ENCODE data around the gene MEF2A.
"Not testable (repeated sequence)": the region's sequence is repeated elsewhere in the genome, so short reads cannot be mapped to it uniquely, and the experiment has no call there.

MEF2A gene

DNA sequence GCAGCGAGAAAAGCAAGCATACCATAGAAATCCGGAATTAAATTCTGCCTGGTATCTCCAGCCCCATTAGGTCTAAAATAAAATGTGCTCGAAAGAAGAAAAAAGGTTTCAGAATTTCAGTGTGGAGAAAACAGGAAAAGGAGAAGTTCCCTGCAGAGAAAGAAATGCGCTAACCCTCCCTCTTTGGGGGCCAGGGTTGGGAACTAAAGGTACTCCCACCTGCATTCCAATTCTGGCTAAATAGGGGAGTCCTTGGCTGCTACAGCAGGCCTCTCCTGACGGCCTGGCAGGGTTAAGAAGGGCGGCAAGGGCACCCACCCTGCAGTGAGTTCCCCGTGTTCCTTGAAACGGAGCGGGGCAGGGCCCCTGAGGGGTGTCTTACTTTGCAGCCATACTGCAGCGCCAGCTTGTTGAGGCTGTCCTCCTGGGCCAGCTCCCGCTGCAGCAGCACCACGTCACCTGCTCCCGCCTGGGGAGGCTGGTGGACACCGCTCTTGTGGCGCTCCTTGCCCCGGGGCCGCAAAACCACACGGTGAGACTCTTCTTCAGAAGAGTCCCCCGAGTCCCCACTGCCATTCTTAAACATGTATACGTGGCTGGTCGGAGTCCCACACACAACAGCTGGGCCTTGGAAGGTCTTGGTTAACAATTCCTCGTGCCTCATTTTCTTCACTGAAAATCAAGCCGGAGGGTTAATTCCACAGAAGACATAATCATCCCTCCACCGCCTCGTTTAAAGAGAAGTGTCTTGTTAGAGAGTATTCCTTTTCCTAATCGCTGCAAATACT lies 165.7 kb downstream of the MEF2A start:
- no peak for DNase-seq (ENCODE audit: low read depth)

- DNase-seq (ENCODE audit: low read depth): no peak
Observed at GRCh38 chr15:99732124-99732750, 166.5 kb downstream of the MEF2A start.

- no peak for DNase-seq (ENCODE audit: low read depth)
Observed at GRCh38 chr15:99732751-99733267, 167.0 kb downstream of the MEF2A start.

GRCh38 chr15:99733268-99734039 lies 167.7 kb downstream of the MEF2A start, which contains the start of gene LYSMD4:
TSS of gene LYSMD4 (minus strand) at chr15:99733437. CDS start at chr15:99731999, 1,438 bp downstream.
- DNase-seq (ENCODE audit: low read depth): peak; percentile 83

- DNase-seq (ENCODE audit: low read depth): not testable (repeated sequence)
Observed at GRCh38 chr15:99734040-99734291, 168.2 kb downstream of the MEF2A start.

- DNase-seq (ENCODE audit: low read depth): no peak
Observed at GRCh38 chr15:99734575-99734974, 168.8 kb downstream of the MEF2A start.

GRCh38 chr15:99735868-99736267 lies 170.1 kb downstream of the MEF2A start:
- no peak for DNase-seq (ENCODE audit: low read depth)

DNA sequence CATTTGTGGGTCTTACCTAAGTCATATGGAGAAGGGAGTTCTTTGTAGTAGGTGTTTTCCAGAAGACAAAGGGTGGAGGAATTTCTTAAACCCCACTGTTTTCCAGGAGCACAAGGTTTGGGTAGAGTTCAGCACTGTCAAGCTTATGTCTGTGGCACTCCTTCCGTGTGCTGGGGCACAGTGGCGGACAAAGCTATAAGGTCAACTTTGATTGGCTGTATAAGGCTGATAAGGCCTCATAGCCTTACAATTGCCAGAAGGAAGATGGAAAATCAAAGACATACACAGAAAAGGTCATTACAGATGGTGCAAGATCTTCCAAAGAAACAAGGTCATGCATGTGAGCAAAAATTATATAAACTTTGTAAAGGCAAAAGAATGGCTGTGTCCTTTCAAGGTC lies 170.9 kb downstream of the MEF2A start:
- DNase-seq (ENCODE audit: low read depth): no peak

DNA sequence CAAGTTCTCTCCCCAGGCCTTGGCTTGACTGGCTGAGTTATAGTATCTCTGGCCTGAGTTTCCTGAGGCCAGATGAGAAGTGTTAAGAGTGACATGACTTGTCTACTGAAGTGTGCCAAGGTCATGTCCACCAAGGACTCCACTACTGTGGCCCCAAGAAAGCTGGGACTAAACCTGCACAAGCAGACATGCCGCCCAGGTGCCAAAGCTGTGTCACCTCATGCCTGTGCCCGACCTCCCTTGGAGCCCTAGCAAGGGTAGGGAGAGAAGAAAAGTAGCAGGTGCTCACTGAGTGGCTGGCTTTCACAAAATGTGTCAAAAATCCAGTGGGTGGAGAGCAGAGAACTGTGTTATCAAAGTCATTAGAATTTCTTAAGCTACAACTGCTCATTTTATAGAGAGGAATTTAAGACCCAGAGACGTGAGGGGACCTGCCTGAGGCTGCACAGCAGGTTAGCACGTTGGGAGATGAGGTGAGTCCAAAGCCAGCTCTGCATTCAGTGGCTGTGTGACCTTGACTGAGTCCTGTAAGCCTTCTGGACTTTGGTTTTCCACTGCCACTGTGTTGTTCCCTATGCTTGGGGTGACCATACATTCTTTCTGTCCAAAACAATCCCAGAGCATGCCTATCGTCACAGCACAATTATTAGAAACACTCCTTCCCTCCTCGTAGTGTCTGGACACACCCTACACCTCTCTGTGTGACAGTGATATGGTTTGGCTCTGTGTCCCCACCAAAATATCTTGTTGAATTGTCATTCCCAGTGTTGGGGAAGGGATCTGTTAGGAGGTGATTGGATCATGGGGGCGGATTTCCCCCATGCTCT lies 172.4 kb downstream of the MEF2A start:
- no peak for DNase-seq (ENCODE audit: low read depth)

DNA sequence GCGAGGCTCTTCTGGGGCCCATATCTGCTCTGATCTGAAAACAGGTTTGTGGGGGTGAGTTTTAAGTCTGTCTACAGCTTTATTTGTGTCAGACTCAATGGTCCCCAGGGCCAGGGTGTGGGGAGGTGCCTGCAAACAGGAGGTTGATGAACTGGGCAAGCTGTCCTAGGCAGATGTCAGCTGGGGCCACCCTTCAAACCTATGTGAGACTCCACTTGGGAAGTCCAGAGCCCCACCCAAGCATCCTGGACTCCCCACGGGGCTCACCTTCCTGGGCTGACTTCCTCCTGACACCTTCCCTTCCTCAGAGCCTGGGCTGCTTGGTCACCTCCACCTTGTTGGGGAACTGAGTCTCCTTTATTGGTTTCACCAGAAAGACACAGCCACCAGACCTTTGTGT lies 176.1 kb downstream of the MEF2A start:
- no peak for DNase-seq (ENCODE audit: low read depth)

DNA sequence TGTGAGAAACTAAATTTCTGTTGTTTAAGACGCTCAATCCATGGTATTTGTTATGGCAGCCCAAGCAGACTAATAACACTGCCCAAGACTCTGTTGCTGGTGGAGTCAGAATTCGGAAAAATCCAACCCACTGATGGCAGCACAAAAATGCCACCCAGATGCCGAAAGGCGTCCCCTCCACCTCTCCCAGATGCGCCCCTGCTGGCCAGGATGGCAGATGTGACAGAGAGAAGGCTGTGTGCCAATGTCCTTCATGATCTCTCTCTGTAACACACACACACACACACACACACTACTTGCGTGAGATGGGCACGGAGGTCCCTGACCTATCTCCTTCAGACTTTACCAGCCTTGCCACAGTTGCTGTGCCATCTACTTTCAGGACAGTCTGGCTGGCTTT lies 178.4 kb downstream of the MEF2A start:
- no peak for DNase-seq (ENCODE audit: low read depth)

DNA sequence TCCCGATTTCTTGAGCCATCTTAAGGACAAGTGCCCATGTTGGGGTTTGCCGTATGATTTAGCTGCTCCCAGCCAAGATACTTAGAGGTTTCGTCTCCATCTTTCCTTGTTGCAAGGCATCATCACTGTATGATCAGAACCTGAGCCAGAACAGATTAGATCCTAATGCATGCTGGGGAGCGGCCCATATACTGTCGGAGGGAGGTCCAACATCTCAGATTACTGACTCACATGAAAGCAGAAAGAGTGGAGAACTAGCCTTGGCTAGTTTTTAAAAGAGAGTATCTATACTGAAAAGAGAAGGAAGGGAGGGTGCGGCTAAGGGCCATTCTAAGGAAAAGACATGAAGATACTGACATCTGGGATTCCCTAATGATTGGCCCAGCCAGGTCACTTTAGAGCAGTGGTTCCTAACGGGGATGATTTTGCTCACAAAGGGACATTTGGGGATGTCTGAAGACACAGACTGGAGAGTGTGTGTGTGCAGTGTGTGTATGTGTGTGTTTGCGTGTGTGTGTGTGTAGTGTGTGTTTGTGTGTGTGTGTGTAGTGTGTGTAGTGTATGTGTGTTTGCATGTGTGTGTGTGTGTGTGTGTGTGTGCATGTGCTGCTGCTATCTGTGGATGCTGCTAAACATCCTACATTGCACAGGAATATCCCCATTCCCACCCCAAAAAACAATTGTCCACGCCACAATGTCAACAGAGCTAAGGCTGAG lies 179.7 kb downstream of the MEF2A start:
- DNase-seq (ENCODE audit: low read depth): no peak

- DNase-seq (ENCODE audit: low read depth): no peak
Observed at GRCh38 chr15:99749386-99749785, 183.6 kb downstream of the MEF2A start.

DNA sequence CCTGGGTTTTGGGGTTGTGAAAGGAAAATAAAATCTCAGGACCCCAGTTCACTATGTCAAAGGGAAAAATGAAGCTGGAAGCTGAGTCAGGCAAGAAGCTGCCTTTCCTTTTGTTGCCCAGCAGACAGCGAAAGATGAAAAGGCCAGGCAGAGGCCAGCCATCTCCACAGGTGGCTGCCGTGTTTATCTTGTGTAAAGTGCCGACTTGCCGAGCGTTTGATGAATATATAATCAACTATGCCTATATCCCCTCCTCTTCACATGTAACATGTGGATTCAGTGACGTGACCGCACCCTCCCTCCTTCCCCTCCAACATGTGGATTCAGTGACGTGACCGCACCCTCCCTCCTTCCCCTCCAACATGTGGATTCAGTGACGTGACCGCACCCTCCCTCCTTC lies 184.5 kb downstream of the MEF2A start:
- DNase-seq (ENCODE audit: low read depth): not testable (repeated sequence)

DNA sequence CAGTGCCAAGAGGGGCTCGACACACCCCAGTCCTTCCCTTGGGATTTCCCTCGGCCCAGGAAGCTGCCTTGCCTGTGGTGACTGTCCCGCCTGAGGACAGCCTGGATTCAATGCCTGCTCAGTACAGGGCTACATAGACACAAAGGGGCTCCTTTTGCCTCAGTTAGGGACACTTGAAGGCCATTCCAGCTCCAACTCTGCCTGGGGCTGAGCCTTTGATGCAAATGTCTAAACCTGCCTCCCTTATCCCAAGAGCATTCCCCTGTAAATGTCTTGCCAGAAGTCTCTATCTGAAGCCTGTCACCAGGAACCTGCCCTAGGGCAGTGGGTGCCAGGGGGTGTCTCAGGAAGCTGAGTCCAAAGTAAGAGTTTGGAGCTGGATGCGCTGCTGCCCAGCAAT lies 186.8 kb downstream of the MEF2A start:
- DNase-seq (ENCODE audit: low read depth): no peak

DNA sequence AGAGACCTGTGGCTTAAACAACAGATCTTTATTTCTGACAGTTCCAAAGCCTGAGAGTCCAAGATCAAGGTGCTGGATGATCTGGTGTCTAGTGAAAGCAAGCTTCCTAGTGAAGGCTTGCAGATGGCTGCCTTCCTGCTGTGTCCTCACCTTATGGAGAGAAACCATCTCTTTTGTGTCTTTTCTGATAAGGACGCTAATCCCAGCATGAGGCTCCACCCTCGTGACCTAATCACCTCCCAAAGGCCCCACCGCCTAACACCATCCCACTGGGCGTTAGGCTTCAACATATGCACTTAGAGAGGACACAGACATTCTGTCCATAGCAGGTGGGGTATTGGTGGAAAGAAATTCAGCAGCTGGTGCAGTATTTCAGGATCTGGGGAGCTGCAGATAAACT lies 187.3 kb downstream of the MEF2A start:
- DNase-seq (ENCODE audit: low read depth): no peak

GRCh38 chr15:99755692-99756409 lies 190.1 kb downstream of the MEF2A start:
- DNase-seq (ENCODE audit: low read depth): peak; percentile 32

- DNase-seq (ENCODE audit: low read depth): no peak
Observed at GRCh38 chr15:99762288-99762687, 196.5 kb downstream of the MEF2A start.

- DNase-seq (ENCODE audit: low read depth): no peak
Observed at GRCh38 chr15:99763827-99764226, 198.0 kb downstream of the MEF2A start.

DNA sequence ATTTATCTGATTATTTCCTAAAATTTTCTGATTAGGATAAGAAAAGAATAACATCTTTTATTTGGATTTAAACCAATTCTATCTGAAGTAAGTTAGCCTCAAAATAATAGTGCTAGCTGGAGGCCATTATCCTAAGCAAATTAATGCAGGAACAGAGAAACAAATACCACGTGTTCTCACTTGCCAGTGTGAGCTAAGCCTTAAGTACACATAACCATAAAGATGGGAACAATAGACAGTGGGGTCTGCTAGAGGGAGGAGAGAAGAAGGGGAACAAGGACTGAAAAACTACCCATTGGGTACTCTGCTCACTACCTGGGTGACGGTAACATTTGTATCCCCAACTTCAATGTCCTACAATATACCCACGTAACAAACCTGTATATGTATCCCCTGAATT lies 198.7 kb downstream of the MEF2A start:
- DNase-seq (ENCODE audit: low read depth): no peak
